Measurements from ENCODE around the gene EPN1.

The EPN1 gene

GRCh38 chr19:55674841-55675660 lies at the start of gene EPN1:
Gene EPN1, plus strand, starts transcription at chr19:55675226. Its CDS starts 3,402 bp downstream, at chr19:55678628.
- peak; percentile 56 for DNase-seq

DNA sequence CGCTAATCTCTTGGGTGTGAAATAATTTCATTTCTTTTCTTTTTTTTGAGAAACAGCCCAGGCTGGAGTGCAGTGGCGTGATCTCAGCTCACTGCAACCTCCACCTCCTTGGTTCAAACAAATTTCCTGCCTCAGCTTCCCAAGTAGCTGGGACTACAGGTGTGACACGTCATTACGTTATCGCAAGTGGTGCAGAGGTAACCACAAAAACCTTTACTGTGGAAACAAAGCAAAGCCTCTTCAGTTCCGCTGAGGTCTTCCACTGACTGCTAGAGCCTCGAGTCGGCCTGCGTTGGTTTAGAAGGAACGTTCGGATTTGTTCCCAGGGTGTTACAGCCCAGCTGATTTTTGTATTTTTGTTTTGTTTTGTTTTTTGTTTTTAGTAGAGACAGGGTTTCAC lies 48.7 kb upstream of the EPN1 start:
- DNase-seq, result no peak

- DNase-seq, result peak; percentile 74
Measured at GRCh38 chr19:55632463-55632834, 42.6 kb upstream of the EPN1 start.

DNA sequence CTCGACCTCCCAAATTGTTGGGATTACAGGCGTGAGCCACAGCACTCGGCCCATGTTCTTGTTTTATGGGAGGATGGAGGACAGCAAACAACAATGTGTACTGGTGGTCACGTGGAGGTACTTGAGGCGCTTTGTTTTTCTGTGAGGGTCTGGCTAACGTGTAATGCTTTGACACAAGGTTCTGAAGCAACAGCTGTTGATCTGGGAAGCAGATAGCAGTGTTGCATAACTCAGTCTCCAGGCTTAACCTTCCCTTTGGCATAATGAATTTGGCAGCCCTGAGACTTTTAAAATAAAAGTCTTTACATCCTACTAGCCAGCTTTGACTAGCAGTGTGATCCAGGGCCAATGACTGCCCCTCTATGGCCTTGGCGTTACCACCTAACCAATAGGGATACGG lies 41.2 kb upstream of the EPN1 start:
- DNase-seq, result no peak

DNA sequence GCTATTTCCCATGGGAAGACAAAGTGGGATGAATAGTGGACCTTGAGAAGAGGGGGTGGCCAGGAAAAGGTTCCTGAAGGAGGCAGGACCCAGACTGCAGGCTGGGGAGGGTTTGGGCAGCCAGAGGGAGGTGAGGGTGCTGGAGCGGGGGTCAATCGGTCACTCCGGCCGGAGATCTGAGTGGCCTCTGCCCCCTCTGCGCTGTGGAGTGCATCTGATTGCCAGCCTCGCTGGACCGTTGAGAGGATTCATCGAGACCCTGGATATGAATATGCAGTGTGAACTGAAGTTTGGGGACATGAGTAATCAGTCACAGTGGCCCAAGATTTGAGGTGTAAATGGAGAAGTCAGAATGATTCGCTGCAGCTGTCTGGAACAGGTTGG lies 39.7 kb upstream of the EPN1 start:
- DNase-seq, result no peak

GRCh38 chr19:55635856-55636440 lies 39.1 kb upstream of the EPN1 start:
- DNase-seq, result no peak

- DNase-seq, result no peak
Measured at GRCh38 chr19:55636723-55637122, 38.3 kb upstream of the EPN1 start.

DNA sequence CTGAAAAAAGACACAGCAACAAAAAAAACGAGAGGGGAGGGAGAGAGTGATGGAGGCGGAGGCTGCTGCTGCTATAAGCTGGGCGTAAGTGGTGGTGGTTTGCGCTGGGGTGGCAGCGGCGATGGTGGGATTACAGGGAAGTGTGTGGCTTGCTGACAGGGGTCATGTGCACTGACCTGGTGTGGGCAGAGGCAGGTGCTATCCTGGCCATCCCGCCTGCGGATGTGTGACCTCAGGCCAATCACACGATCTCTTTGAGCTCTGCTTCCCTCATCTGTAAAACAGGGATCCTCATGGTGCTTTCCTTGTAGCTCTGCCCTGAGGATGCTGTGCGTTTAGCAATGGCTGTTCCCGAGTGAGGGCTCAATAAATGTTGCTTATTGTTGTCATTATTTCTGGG lies 37.5 kb upstream of the EPN1 start:
- no peak for DNase-seq

DNA sequence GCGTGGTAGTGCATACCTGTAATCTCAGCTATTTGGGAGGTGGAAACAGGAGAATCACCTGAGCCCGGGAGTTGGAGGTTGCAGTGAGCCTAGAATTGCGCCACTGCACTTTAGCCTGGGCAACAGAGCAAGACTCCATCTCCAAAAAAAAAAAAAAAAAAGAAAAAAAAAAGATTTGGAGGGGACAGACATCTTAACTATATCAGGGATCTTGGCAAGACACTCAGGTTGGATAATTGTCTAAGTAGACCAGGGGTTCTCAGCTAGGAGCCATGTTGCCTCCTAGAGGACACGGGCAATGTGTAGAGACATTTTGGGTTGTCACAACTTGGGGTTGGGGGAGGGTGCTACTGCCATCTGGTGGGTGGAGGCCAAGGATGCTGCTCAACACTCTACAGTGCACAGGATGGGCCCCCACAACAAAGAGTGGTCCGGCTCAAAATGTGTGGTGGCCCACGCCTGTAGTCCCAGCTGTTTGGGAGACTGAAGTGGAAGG lies 36.1 kb upstream of the EPN1 start:
- DNase-seq, result no peak

DNA sequence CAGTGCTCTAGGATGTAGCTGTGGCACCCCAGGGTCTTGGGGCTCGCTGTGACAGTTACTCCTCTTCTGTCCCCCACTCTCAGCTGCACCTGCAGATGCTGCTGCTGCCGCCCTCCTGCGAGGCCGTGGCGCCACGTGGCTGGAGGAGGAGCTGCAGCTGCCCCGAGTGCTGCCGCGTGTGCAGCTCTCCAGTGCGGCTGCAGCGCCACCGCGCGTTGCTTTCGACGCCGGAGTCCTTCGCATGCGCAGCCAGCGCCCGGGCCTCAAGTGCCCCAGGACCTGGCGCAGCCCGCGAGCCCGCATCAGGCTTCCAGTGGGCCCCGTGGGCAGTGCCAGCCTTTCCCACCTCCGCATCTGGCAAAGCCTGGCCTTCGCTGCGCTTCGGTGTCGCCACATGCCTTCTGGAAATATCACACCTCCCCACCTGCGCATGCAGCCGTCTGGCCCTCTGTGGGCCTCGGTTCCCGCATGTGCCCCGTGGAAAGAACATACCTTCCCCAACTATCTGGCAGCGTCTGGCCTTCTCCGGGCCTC lies 34.9 kb upstream of the EPN1 start:
- no peak for DNase-seq

DNA sequence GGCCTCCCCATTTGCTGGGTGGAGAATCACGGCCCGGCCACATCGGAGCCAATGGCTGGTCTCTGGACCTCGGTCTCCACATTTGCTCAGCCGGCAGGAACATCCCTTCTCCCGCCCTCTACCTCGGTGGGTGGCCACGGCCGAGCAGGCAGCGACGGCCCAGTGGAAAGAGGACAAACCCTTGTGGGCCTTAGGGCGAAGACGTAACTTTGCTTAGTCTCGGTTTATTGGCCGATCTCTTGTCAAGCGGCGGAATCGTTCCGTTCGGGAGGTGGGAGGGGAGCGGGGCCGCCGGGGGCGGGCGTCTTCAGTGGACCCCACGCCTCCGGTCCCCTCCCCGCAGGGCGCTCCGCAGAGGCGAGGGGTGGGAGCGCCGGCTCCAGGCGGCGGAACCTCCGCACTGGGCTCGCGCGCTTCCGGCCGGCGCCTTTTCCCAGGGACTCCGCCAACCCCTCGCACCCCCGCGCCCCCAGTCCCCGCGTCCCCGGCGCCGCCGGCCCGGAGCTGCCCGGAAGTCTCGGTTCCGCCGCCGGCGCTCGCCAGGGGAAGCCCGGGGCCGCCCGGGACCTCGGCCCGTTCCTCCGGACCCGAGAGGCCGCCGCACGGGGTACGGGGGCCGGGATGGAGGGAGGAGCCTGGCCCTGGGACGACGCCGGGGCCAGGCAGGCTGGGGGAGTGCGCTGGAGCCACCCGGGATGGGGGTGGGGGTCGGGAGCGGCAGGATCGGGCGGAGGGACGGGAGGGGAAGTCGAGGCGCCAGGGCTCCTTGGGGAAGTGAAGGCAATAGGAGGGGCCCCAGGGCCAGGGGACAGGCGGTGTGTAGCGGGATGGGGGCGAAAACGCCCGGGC lies 34.2 kb upstream of the EPN1 start, which contains the start of gene ZNF580:
Gene ZNF580 (plus strand): TSS at position 426 of the 849 bp plus-strand sequence. CDS start 1,507 bp downstream, outside the sequence.
- DNase-seq, result no peak

DNA sequence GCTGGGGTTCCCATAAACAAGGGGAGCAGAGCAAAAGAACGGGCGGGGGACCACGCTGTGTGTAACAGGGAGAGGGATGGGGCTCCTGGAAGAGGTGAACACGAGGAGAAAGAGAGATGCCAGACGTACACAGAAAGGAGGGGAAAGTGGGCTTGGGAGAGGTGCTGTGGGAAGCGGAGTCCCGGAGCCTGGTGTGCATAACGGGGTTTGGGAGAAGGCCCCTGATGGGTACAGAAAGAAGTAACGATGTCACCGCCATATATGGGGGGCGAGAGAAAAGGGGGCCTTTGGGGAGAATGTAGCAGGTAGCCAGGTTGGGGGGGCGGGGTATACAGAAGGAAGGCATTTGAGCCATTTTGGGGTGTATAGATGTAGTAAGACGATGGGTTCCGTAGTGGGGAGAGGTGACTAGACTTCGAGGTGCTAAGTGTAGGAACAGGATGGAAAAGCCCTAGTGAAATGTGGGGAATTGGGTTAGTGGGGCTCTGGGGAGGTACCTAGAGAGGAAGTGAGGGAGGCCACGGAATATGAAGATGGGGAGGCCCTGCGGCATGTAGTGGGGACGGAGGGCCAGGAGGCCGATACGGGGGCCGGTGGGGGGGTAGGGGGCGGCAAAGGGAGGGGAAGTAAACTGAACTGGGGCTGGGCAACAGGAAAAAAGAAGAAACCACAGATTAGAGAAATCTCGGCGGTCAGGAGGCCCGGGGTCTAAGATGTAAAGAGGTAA lies 33.4 kb upstream of the EPN1 start:
- DNase-seq, result no peak

GRCh38 chr19:55642153-55643002 lies 32.6 kb upstream of the EPN1 start:
- DNase-seq, result no peak

- peak; percentile 44 for DNase-seq
Measured at GRCh38 chr19:55643003-55643886, 31.8 kb upstream of the EPN1 start, which contains the start of gene ZNF581. Gene ZNF581, plus strand, starts transcription at chr19:55643649. Its CDS starts 923 bp downstream, at chr19:55644572.

GRCh38 chr19:55643887-55644176 lies 31.2 kb upstream of the EPN1 start:
- DNase-seq, result no peak

DNA sequence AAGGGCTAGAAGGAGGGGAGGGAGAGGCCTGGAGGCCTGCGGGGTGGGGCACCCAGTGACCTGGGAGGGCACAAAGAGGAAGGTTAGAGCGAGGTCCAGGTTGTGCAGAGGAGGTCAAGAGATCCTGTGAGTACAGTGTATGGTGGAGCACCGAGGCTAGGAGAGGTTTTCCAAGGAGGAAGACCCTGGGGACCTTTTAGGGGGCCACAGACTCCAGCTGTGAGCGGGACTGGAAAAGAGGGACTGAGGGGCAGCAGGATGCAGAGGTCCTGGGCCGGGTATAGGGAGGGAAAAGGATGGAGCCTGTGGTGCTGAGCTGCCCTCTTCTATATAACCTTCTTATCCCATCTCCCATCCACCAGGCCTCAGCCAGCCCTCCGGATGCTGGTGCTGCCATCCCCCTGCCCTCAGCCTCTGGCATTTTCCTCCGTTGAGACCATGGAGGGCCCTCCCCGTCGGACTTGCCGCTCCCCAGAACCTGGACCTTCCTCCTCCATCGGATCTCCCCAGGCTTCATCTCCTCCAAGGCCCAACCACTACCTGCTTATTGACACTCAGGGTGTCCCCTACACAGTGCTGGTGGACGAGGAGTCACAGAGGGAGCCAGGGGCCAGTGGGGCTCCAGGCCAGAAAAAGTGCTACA lies 30.7 kb upstream of the EPN1 start:
- no peak for DNase-seq

DNA sequence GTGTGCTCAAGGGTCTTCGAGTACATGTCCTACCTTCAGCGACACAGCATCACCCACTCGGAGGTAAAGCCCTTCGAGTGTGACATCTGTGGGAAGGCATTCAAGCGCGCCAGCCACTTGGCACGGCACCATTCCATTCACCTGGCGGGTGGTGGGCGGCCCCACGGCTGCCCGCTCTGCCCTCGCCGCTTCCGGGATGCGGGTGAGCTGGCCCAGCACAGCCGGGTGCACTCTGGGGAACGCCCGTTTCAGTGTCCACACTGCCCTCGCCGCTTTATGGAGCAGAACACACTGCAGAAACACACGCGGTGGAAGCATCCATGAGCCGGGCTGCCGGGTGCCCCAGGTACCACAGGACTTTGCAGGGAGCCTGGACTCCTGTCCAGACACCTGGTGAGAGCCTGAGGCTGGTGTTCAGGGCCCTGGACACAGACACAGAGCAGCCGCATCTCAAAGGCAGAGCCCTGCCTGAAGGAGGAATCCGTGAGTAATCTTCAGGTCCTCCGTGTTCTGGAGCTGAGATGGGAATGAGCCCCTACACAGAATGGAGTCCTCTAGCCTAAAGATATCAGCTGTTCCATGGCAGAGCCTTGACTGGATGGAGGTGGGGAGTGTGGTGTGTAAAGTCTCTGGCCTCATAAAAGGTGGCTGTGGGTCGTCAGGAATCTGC lies 30.0 kb upstream of the EPN1 start:
- no peak for DNase-seq

GRCh38 chr19:55645512-55645881 lies 29.5 kb upstream of the EPN1 start:
- DNase-seq, result no peak

Data from NCI-H2029 treated with DMSO at 0.1 percent for 48 hours (cell line).